Measurements from ENCODE around the gene CFAP69.
"Not testable (repeated sequence)": the region's sequence is repeated elsewhere in the genome, so short reads cannot be mapped to it uniquely, and the experiment has no call there.

Gene CFAP69

DNA sequence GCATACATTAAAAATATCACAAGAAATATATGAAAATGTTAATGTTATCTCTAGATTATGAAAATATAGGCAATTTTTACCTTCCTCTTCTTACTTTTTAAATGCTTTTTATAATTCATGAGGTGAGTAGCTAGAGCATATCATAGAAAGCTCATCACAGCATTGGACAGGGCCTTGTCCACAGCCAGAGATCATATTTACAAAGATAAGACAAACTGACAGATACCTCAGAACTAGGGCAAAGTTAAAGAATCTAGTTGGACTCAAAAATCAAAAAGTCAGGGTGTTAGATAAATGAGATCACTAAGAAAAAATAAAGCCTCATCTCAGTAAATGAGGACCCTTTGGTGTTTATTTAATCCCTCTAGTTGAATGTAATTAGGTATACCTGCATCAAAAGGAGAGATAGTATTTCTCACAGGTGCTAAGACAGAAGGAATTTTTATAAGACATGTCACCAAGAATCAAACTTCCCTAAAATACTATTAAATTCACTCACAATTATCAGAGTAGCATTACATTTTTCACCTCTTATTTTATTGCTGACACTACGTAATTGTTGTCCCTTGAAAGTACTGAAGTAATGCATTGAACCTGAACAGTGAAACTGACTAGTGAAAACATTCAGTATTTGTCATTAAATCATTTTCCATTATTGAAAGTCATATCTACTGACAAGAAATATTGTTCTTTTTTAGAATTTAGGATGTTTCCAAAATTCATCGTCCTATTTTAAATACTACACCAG, 25.6 kb downstream of the CFAP69 start:
- DNase-seq (ENCODE audit: low read depth), result no peak

- DNase-seq (ENCODE audit: low read depth), result no peak
Observed at GRCh38 chr7:90271753-90272152, 26.8 kb downstream of the CFAP69 start.

GRCh38 chr7:90272242-90272641, 27.3 kb downstream of the CFAP69 start:
- no peak for DNase-seq (ENCODE audit: low read depth)

DNA sequence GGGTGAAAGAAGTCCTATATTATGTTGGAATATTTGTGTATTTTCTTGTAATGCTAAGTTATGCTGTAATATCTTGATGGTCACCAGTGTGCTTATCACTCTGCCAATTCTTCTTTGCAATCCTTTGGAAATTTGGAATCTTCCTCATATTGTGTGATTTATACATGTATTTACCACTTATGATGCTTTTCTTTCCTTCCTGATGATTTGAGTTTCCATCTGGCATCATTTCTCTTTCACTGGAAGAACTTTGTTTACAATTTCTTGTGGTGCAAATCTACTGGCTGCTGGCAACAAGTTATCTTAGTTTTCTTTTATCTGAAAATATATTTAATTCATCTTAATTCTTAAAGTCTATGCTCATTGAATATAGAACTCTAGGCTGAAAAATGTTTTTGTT, 29.2 kb downstream of the CFAP69 start:
- DNase-seq (ENCODE audit: low read depth), result no peak

DNA sequence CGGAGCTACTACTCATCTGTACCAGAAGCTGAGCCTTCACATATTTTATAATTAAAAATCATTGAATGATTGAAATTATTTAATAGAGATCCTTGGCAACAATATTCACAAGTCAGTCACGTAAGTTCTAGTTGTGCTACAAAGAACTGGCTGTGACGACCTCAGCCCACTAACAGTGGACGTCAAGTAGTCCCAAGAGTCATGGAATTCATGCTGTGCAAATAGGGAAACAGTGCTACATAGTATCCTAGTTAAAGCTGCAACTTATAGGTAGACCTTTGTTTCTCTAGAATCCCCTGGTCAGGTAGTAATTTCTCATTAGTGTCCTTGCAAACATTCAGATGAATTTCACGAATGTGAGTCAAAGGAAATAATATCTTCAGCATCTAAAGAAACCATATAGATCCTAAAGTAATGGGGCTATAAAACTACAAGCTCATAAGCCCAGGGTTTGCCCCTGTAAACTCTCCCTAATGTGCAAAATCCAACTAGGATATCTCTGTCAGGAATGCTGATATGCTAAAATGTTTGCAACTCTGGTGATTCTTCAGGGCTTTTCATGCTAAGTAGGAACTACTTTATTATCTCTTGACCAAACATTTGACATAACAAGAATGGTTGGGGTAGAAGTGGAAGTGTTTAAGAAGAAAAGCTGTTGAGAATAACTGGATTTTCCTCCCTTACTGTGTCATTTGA, 31.2 kb downstream of the CFAP69 start:
- DNase-seq (ENCODE audit: low read depth), result no peak

DNA sequence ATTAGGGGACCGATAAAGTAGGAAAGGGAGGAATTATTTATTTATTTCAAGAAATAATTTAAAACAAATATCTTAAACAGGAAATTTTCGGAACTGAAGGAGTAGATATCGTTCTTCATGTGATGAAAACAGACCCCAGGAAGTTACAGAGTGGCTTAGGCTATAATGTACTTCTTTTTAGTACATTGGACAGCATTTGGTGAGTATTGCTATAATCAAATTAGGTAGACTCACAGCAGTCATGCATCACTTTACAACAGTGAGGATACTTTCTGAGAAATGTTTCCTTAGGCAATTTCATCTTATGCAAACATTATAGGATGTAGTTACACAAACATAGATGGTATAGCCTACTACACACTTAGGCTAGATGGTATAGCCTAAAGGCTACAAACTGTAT, 43.2 kb downstream of the CFAP69 start:
- no peak for DNase-seq (ENCODE audit: low read depth)

DNA sequence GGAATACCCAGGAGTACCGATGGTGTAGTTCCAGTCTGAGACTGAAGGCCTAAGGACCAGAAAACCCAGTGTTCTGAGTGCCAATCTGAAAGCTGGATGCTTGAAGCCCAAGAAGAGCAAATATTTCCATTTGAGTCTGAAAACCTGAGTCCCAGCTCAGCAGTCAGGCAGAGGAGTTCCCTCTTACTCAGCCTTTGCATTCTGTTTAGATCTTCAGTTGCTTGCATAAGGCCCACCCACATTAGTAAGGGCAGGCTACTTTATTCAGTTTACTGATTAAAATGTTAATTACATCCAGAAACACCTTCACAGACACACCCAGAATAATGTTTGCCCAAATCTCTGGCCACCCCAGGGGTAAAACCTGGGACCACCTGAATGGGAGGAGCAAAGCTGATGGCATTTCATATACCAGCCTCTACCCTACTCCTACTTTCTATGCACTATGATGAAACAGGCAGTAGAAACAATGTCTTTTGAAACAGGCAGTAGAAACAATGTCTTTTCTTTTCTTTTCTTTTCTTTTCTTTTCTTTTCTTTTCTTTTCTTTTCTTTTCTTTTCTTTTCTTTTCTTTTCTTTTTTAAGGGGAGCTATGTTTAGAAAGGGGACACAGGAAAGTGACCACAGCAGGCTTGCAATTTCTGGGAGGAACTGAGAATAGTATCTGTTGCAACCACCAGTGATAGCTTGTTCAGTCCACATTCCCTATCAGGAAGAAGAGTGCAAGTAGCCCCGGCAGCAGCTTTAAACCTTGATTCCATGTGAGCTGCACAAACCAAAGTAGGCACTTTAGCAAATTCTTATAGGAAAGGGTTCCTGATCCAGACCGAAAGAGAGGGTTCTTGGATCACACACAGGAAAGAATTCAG, 45.5 kb downstream of the CFAP69 start:
- DNase-seq (ENCODE audit: low read depth), result no peak

GRCh38 chr7:90298145-90299038, 53.4 kb downstream of the CFAP69 start:
- no peak for DNase-seq (ENCODE audit: low read depth)

DNA sequence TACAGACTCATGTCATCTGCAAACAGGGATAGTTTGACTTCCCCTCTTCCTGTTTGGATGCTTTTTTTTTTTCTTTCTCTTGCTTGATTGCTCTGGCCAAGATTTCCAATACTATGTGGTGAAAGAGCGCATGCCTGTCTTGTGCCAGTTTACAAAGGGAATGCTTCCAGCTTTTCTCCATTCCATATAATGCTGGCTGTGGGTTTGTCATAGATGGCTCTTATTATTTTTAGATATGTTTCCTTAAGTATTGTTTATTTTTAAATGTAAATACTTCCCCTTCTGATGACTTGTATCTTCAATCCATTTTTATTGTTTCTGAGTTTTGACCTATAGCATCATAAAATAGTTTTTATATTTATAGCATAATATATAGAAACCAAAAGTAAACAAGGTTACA, 58.3 kb downstream of the CFAP69 start:
- DNase-seq (ENCODE audit: low read depth), result no peak

- DNase-seq (ENCODE audit: low read depth), result no peak
Observed at GRCh38 chr7:90309872-90310271, 64.9 kb downstream of the CFAP69 start.

DNA sequence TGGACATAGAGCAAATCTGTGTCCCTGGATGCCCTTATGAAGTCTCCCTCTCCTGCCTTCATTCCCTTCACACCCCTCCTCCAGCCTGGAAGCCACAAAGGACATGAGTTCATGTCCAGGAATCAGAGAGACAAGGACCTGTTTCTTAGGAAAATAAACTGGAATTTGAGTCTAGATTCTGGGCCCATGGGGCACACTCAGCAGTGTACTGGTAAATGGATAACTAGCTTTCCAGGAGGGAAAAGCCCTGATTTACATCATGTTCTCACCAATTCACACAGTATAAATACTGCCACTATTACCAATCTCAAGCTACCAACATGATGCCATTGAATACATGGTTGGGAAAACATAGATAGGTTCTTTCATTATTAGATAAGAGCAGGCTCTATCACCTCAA, 66.2 kb downstream of the CFAP69 start:
- no peak for DNase-seq (ENCODE audit: low read depth)

GRCh38 chr7:90312745-90313144, 67.8 kb downstream of the CFAP69 start:
- no peak for DNase-seq (ENCODE audit: low read depth)

GRCh38 chr7:90313907-90314306, 68.9 kb downstream of the CFAP69 start:
- DNase-seq (ENCODE audit: low read depth), result no peak

GRCh38 chr7:90320014-90320413, 75.0 kb downstream of the CFAP69 start:
- no peak for DNase-seq (ENCODE audit: low read depth)

DNA sequence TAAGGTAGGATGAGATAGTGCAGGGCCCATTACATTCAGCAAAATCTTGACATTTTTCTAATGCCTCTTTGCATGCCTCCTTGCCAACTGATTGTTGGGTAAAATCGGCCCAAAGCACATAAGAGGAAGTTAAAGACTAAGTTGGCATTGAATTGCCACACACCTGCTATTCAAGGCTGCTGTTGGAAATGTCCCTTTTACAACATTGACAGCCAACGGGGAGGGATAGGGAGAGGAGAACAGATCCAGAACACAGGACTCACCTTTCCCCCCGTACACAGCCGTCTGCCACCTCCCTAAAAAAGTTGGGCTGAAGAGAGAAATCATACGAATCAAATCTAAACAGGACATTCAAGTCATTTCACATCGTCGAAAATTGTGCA, 75.4 kb downstream of the CFAP69 start:
- no peak for DNase-seq (ENCODE audit: low read depth)

DNA sequence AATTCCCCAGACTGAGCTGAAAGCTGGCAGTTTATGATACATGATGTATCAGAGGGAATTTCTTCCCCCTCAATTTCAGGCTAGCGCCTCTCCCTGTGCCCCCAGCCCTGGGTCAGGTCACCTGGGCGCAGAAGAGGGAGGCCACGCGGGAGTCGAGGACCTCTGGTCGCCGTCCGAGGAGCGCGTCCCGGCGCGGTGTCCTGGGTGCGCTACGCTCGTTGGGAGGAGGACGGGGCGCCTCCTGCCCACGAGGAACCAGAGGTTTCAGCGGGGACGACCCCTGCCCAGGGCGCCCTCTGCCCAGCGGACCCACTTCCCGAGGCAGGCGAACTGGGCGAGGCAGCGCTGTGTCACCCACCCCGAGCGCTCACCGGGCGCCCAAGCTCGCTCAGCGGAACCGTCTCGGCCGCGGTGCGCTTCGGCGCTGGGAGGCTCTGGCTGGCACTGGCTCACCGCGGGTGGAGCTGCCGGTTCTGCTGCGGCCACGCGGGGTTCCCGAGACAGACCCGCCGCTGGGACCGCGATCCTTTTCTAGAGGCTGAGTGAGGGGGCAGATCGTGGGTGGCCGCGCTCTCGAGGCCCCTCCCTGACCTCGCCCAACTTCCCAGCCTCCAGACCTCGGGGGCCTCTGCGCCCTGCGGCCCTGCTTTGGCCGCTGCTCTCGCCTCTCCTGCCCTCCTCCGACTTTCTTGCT, 76.0 kb downstream of the CFAP69 start, which contains the start of gene FAM237B:
FAM237B (minus strand) TSS at position 504 of the 694 bp plus-strand sequence. CDS start 1,556 bp downstream, outside the sequence.
- DNase-seq (ENCODE audit: low read depth), result no peak

- DNase-seq (ENCODE audit: low read depth), result no peak
Observed at GRCh38 chr7:90322837-90323236, 77.9 kb downstream of the CFAP69 start.

DNA sequence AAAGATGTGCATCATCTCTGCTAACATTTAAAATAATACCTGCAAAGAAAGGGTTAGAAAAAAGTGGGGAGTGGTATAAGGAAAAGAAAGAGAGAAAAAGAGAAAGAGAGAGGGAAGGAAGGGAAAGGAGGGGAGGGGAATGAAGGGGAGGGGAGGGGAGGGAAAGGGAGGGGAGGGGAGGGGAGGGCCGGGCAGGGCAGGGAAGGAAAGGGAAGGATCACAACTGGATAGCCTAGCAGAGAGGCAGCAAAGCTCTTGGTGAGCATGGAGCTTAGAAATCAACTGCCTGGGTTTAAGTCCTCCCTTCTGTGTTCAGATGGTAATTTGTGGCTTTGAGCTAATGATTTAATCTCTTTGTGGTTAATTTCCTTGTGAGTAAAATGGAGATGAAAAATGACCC, 81.5 kb downstream of the CFAP69 start:
- DNase-seq (ENCODE audit: low read depth), result no peak

GRCh38 chr7:90334193-90334843, 89.3 kb downstream of the CFAP69 start:
- no peak for DNase-seq (ENCODE audit: low read depth)

- not testable (repeated sequence) for DNase-seq (ENCODE audit: low read depth)
Observed at GRCh38 chr7:90334926-90335325, 90.0 kb downstream of the CFAP69 start.

All from activated T-helper 9 cell treated with anti-CD3 and anti-CD28 coated beads, Interleukin-2, amount 50 U/mL, for 16 hours (primary cell).